Lung (tissue), 12 donors: ENCODE data around the gene HMG20B. TPM values are rescaled to one million over a fixed set of nuclear protein-coding genes. Genes with fewer than 3 reads are reported as not detected.
A peak's percentile ranks its signal among the peaks of the same experiment; 100 is the strongest.

Experiments
- ATAC-seq: fragments of 200-7000 bp; cut with Tn5 transposase; one replicate; pipeline ENCODE4 v1.9.1; 2020; ENCODE audit warnings: moderate number of reproducible peaks; ENCODE audit not compliant: insufficient read depth, low FRiP score
- DNase-seq, 3 donors: peaks; one replicate each; pipeline ENCODE4 v3.0.0-alpha.2; 2013 to 2017
- H3K27ac ChIP-seq, 2 donors: one replicate each; pipeline ENCODE4 v1.5.1; 2013; ENCODE audit warnings: mild to moderate bottlenecking in 2 of 2, moderate library complexity in 2 of 2, control low read depth in 1 of 2, inconsistent platforms in 1 of 2, low read depth in 1 of 2, low read length in 1 of 2
- H3K27me3 ChIP-seq, 3 donors: one replicate each; pipeline ENCODE4 v1.5.1; 2013; ENCODE audit warnings: low read length in 2 of 3; ENCODE audit not compliant: control insufficient read depth in 3 of 3, insufficient read depth in 3 of 3
- H3K36me3 ChIP-seq, 4 donors: one replicate each; pipeline ENCODE4 v1.5.1; 2013; ENCODE audit warnings: low read length in 4 of 4, mild to moderate bottlenecking in 1 of 4, moderate library complexity in 1 of 4; ENCODE audit not compliant: control insufficient read depth in 4 of 4, insufficient read depth in 4 of 4
- H3K4me1 ChIP-seq, 5 donors: one replicate each; pipeline ENCODE4 v1.5.1; 2013; ENCODE audit warnings: low read length in 5 of 5, mild to moderate bottlenecking in 2 of 5, moderate library complexity in 1 of 5; ENCODE audit not compliant: control insufficient read depth in 5 of 5, insufficient read depth in 5 of 5
- H3K4me3 ChIP-seq: one replicate; pipeline ENCODE4 v1.5.1; 2013; ENCODE audit warnings: mild to moderate bottlenecking, control low read depth, moderate library complexity
- H3K9ac ChIP-seq, 2 donors: one replicate each; pipeline ENCODE4 v1.5.1; 2013; ENCODE audit warnings: low read length in 2 of 2, control low read depth in 1 of 2; ENCODE audit not compliant: insufficient read depth in 1 of 2
- H3K9me3 ChIP-seq, 4 donors: one replicate each; pipeline ENCODE4 v1.5.1; 2013; ENCODE audit warnings: low read length in 3 of 4, mild to moderate bottlenecking in 1 of 4, moderate library complexity in 1 of 4; ENCODE audit not compliant: control insufficient read depth in 4 of 4, insufficient read depth in 3 of 4
- CTCF ChIP-seq: IDR thresholded peaks from 2 replicates; pipeline ENCODE4 v1.5.1; 2012; ENCODE audit warnings: mild to moderate bottlenecking; ENCODE audit errors: control extremely low read depth, extremely low read depth
- WGBS, 2 donors: extraction: QIAGEN DNeasy Blood & Tissue Kit; methylation state at CpG; one replicate each; pipeline ENCODE4 v1.1.7; 2013; 5-methylcytosine and 5-hydroxymethylcytosine counted together
- polyA plus RNA-seq, 2 donors: library from polyadenylated mRNA; stranded (reverse); fragments of 200-250 nt; gene quantifications; one replicate each; pipeline ENCODE4 v1.2.1, GENCODE V29; 2013
- total RNA-seq, 2 donors: library from RNA; depleted of rRNA in 1 of 2; stranded (reverse); fragments of >200 nt in 1 of 2; gene quantifications; one replicate each; pipeline ENCODE4 v1.2.1, GENCODE V29; 2014 to 2021
- donor health status: control.
- donor health status: control.
- donor health status: Bipolar disorder and iron deficiency.
- donor health status: healthy.
- donor health status: DM: yes; HTN: yes; CAD: no.

HMG20B gene
- total and polyA plus RNA-seq, 4 donors = 51.1 to 93.4 (median 75.8) TPM

- no peak for DNase-seq
- H3K4me1 ChIP-seq = peaks cover 0 to 17% (median 0%) of the 10 kb centered on the region in 5 donors
- H3K9me3 ChIP-seq = peaks cover 0 to 2% (median 0%) of the 10 kb centered on the region in 4 donors
- WGBS, 2 donors = 92% methylated on average over 28 of the region's 28 CpGs
- no peak overlapping the region for H3K4me3 ChIP-seq
- no peak for ATAC-seq
- no peak for TF ChIP-seq CTCF
- H3K27me3 ChIP-seq = peaks cover 0 to under 1% (median 0%) of the 10 kb centered on the region in 3 donors
- H3K36me3 ChIP-seq = peaks cover 0 to 11% (median 0%) of the 10 kb centered on the region in 4 donors
- no peak overlapping the region for H3K9ac ChIP-seq
- no peak overlapping the region for H3K27ac ChIP-seq
These were observed 27.0 kb downstream of the HMG20B start for GRCh38 chr19:3599776-3600187.

- TF ChIP-seq CTCF = no peak
- 91 to 96% methylated on average over 12 of the region's 12 CpGs for WGBS, 2 donors
- Histone ChIP-seq H3K27me3 (peaks cover 0 to 13% (median 0%) of the 10 kb centered on the region in 3 donors), H3K9ac (no peak overlapping the region), H3K27ac (no peak overlapping the region), H3K4me1 (peaks cover 0 to 21% (median 6%) of the 10 kb centered on the region in 5 donors), H3K36me3 (peaks cover 0 to 5% (median 0%) of the 10 kb centered on the region in 4 donors), H3K4me3 (no peak overlapping the region), H3K9me3 (peaks cover 0 to 2% (median 0%) of the 10 kb centered on the region in 4 donors)
- no peak for ATAC-seq
- DNase-seq = no peak
These were observed 28.3 kb downstream of the HMG20B start for GRCh38 chr19:3601021-3601420.

DNA sequence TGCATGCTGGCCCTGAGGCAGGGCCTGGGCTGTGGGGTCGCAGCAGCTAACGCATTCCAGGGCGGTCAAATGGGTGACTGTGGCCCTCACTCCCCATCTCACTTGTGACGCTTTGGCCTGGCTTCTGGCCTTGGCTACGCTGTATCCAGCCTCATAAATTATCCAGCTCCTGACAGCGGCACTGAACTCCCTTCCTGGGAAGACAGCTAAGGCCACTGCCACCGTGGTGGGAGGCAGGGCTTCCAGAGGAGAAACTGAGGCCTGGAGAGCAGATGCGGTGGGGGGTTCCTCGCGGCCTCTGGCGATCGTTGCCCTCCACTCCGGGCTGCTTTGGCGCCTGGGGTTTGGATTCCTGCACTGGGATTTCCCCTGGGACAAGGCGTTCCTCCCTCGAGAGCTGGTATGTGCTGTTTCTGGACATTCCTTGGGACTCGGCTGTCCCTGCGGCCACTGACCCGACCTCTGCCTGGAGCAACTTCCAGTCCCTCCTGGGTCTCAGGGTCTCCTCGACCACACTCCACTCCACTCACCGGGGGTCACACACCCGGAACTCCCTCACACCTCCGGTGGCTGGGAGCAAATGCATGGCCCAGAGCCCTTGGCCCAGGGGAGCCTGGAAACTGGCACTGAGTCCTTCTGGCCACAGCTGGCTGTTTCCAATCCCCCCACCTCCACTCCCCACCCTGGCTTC is 30.5 kb downstream of the HMG20B start:
- Histone ChIP-seq H3K27ac (peak overlapping the region in 1 of 2 donors; percentile 58), H3K36me3 (peaks cover 0 to 4% (median 0%) of the 10 kb centered on the region in 4 donors), H3K9me3 (peaks cover 0 to 2% (median 0%) of the 10 kb centered on the region in 4 donors), H3K4me1 (peaks cover 0 to 29% (median 9%) of the 10 kb centered on the region in 5 donors), H3K27me3 (peaks cover 0 to 15% (median 0%) of the 10 kb centered on the region in 3 donors), H3K4me3 (no peak overlapping the region), H3K9ac (no peak overlapping the region)
- DNase-seq = no peak
- 59 to 86% methylated on average over 23 of the region's 23 CpGs for WGBS, 2 donors
- no peak for ATAC-seq
- no peak for TF ChIP-seq CTCF
